SK-N-SH treated with all-trans-retinoic acid at 6 μM for 48 hours (cell line): ENCODE measurements around the gene GSS.

Experiments used
- ATAC-seq: fragments of 200-7000 bp; cut with Tn5 transposase; 3 replicates; pipeline ENCODE4 v1.9.1; 2020; ENCODE audit warnings: mild to moderate bottlenecking, moderate library complexity
- ARNTL ChIP-seq: fragments of 450-650 bp; formaldehyde crosslinking; IDR thresholded peaks from 2 replicates; pipeline ENCODE4 v1.5.0; 2020; ENCODE audit warnings: low read depth, mild to moderate bottlenecking, moderate library complexity, borderline replicate concordance
- BACH2 ChIP-seq: fragments of 250-450 bp; sonication (Bioruptor Pico); IDR thresholded peaks from 2 replicates; pipeline ENCODE4 v1.9.0; 2021; ENCODE audit warnings: mild to moderate bottlenecking, borderline replicate concordance
- CSDC2 ChIP-seq: fragments of 250-450 bp; sonication (Bioruptor Pico); IDR thresholded peaks from 2 replicates; pipeline ENCODE4 v1.5.0; 2020; ENCODE audit warnings: mild to moderate bottlenecking, moderate library complexity
- ESRRG ChIP-seq: fragments of 250-450 bp; sonication (Bioruptor Pico); IDR thresholded peaks from 2 replicates; pipeline ENCODE4 v1.6.1; 2021; ENCODE audit warnings: mild to moderate bottlenecking
- GLIS3 ChIP-seq: fragments of 250-450 bp; sonication (Bioruptor Pico); IDR thresholded peaks from 2 replicates; pipeline ENCODE4 v1.5.0; 2020; ENCODE audit warnings: mild to moderate bottlenecking, moderate library complexity
- ISL1 ChIP-seq: fragments of 250-450 bp; sonication (Bioruptor Pico); IDR thresholded peaks from 2 replicates; pipeline ENCODE4 v2.1.2; 2022; ENCODE audit warnings: mild to moderate bottlenecking, moderate library complexity
- OSR1 ChIP-seq: fragments of 250-450 bp; sonication (Bioruptor Pico); IDR thresholded peaks from 2 replicates; pipeline ENCODE4 v1.8.0; 2022; ENCODE audit warnings: moderate library complexity, mild to moderate bottlenecking, inconsistent platforms
- PPARA ChIP-seq: fragments of 250-450 bp; sonication (Bioruptor Pico); IDR thresholded peaks from 2 replicates; pipeline ENCODE4 v1.5.0; 2020; ENCODE audit warnings: mild to moderate bottlenecking, borderline replicate concordance
- RARB ChIP-seq: fragments of 250-450 bp; sonication (Bioruptor Pico); IDR thresholded peaks from 2 replicates; pipeline ENCODE4 v1.8.0; 2021; ENCODE audit warnings: mild to moderate bottlenecking, moderate library complexity
- SNAI2 ChIP-seq: fragments of 250-450 bp; sonication (Bioruptor Pico); IDR thresholded peaks from 2 replicates; pipeline ENCODE4 v1.5.0; 2020; ENCODE audit warnings: mild to moderate bottlenecking, moderate library complexity
- TCF4 ChIP-seq: fragments of 250-450 bp; sonication (Bioruptor Pico); IDR thresholded peaks from 2 replicates; pipeline ENCODE4 v1.8.0; 2021; ENCODE audit warnings: mild to moderate bottlenecking, moderate library complexity, borderline replicate concordance
- TOX ChIP-seq: fragments of 250-450 bp; sonication (Bioruptor Pico); IDR thresholded peaks from 2 replicates; pipeline ENCODE4 v1.8.0; 2021; ENCODE audit warnings: mild to moderate bottlenecking, moderate library complexity, borderline replicate concordance
- ZC3H10 ChIP-seq: fragments of 250-450 bp; sonication (Bioruptor Pico); IDR thresholded peaks from 2 replicates; pipeline ENCODE4 v1.5.1; 2021; ENCODE audit warnings: mild to moderate bottlenecking, moderate library complexity
- ZFP3 ChIP-seq: fragments of 250-450 bp; sonication (Bioruptor Pico); IDR thresholded peaks from 2 replicates; pipeline ENCODE4 v1.5.0; 2020; ENCODE audit warnings: mild to moderate bottlenecking, moderate library complexity
- ZFP30 ChIP-seq: fragments of 450-650 bp; formaldehyde crosslinking; IDR thresholded peaks from 2 replicates; pipeline ENCODE4 v1.5.0; 2022; ENCODE audit warnings: mild to moderate bottlenecking, moderate library complexity
- ZNF70 ChIP-seq: fragments of 450-650 bp; formaldehyde crosslinking; IDR thresholded peaks from 2 replicates; pipeline ENCODE4 v1.5.0; 2020; ENCODE audit warnings: mild to moderate bottlenecking, moderate library complexity
- TF ChIP-seq, protein P1 (sequence below): fragments of 250-450 bp; sonication (Bioruptor Pico); IDR thresholded peaks from 2 replicates; pipeline ENCODE4 v1.8.0; 2021; ENCODE audit warnings: low read depth, mild to moderate bottlenecking, moderate library complexity, borderline replicate concordance
- TF ChIP-seq, protein P2 (sequence below): fragments of 250-450 bp; sonication (Bioruptor Pico); IDR thresholded peaks from 2 replicates; pipeline ENCODE4 v1.8.0; 2020; ENCODE audit warnings: mild to moderate bottlenecking, moderate library complexity, borderline replicate concordance
- TF ChIP-seq, protein P3 (sequence below): fragments of 250-450 bp; sonication (Bioruptor Pico); IDR thresholded peaks from 2 replicates; pipeline ENCODE4 v1.5.1; 2021; ENCODE audit warnings: mild to moderate bottlenecking, moderate library complexity
- TF ChIP-seq, protein P4 (sequence below): fragments of 250-450 bp; sonication (Bioruptor Pico); IDR thresholded peaks from 2 replicates; pipeline ENCODE4 v1.5.1; 2020; ENCODE audit warnings: low read depth, mild to moderate bottlenecking, moderate library complexity
- TF ChIP-seq, protein P5 (sequence below): fragments of 250-450 bp; sonication (Bioruptor Pico); IDR thresholded peaks from 2 replicates; pipeline ENCODE4 v1.5.0; 2020; ENCODE audit warnings: mild to moderate bottlenecking, moderate library complexity

Gene GSS

DNA sequence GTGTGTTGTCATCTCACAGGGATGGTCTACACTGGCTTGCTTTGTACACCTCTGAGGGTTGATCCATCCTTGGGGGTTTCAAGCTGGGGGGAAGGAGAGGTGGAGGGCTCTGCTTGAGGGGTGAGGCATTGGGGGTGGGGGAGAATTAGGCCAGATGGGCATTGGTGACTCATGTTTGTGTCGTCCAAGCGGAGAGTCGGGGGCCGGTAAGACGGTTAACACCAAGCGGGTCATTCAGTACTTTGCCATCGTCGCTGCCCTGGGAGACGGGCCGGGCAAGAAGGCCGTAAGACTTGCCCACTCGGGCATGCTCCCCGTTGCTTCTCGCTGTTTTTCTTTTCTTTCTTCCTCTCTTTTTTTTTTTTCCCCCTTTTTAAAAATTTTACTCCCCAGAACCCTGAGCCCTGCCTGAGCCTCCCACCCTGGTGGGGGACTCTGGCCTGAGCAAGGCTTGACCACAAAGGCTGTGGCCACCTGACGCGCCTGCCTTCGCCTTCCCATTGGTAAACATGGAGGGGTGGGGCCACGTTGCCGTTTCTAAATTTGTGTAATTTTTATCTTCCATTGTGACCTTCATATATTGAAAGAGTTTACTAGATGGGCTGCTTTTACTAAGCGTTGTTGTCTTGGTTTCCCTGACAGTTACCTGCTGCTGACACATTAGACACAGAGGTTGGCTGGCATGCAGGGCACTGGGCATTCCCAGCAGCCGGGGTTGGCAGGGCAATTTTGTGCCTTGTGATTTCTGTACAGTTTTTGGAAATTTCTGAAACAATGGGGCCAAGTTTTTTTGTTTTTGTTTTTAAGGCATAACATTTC, 26.9 kb upstream of the GSS start:
- no peak for ATAC-seq
- TF ChIP-seq SNAI2 (CRISPR knock-in tag) (no peak), TOX (no peak), ZNF70 (CRISPR knock-in tag) (no peak), GLIS3 (CRISPR knock-in tag) (no peak), ZFP3 (CRISPR knock-in tag) (no peak), OSR1 (CRISPR knock-in tag) (no peak), ISL1 (CRISPR knock-in tag) (no peak), ARNTL (CRISPR knock-in tag) (no peak), PPARA (CRISPR knock-in tag) (no peak), RARB (CRISPR knock-in tag) (no peak), CSDC2 (CRISPR knock-in tag) (no peak), ESRRG (CRISPR knock-in tag) (no peak), ZFP30 (CRISPR knock-in tag) (no peak)
- TF ChIP-seq, protein P1, sequence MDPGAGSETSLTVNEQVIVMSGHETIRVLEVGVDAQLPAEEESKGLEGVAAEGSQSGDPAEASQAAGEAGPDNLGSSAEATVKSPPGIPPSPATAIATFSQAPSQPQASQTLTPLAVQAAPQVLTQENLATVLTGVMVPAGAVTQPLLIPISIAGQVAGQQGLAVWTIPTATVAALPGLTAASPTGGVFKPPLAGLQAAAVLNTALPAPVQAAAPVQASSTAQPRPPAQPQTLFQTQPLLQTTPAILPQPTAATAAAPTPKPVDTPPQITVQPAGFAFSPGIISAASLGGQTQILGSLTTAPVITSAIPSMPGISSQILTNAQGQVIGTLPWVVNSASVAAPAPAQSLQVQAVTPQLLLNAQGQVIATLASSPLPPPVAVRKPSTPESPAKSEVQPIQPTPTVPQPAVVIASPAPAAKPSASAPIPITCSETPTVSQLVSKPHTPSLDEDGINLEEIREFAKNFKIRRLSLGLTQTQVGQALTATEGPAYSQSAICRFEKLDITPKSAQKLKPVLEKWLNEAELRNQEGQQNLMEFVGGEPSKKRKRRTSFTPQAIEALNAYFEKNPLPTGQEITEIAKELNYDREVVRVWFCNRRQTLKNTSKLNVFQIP = no peak
- TF ChIP-seq, protein P2, sequence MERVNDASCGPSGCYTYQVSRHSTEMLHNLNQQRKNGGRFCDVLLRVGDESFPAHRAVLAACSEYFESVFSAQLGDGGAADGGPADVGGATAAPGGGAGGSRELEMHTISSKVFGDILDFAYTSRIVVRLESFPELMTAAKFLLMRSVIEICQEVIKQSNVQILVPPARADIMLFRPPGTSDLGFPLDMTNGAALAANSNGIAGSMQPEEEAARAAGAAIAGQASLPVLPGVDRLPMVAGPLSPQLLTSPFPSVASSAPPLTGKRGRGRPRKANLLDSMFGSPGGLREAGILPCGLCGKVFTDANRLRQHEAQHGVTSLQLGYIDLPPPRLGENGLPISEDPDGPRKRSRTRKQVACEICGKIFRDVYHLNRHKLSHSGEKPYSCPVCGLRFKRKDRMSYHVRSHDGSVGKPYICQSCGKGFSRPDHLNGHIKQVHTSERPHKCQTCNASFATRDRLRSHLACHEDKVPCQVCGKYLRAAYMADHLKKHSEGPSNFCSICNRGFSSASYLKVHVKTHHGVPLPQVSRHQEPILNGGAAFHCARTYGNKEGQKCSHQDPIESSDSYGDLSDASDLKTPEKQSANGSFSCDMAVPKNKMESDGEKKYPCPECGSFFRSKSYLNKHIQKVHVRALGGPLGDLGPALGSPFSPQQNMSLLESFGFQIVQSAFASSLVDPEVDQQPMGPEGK (CRISPR knock-in tag) = no peak
- TF ChIP-seq, protein P3, sequence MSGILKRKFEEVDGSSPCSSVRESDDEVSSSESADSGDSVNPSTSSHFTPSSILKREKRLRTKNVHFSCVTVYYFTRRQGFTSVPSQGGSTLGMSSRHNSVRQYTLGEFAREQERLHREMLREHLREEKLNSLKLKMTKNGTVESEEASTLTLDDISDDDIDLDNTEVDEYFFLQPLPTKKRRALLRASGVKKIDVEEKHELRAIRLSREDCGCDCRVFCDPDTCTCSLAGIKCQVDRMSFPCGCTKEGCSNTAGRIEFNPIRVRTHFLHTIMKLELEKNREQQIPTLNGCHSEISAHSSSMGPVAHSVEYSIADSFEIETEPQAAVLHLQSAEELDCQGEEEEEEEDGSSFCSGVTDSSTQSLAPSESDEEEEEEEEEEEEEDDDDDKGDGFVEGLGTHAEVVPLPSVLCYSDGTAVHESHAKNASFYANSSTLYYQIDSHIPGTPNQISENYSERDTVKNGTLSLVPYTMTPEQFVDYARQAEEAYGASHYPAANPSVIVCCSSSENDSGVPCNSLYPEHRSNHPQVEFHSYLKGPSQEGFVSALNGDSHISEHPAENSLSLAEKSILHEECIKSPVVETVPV = no peak
- TF ChIP-seq, protein P4, sequence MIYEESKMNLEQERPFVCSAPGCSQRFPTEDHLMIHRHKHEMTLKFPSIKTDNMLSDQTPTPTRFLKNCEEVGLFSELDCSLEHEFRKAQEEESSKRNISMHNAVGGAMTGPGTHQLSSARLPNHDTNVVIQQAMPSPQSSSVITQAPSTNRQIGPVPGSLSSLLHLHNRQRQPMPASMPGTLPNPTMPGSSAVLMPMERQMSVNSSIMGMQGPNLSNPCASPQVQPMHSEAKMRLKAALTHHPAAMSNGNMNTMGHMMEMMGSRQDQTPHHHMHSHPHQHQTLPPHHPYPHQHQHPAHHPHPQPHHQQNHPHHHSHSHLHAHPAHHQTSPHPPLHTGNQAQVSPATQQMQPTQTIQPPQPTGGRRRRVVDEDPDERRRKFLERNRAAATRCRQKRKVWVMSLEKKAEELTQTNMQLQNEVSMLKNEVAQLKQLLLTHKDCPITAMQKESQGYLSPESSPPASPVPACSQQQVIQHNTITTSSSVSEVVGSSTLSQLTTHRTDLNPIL (CRISPR knock-in tag) = no peak

DNA sequence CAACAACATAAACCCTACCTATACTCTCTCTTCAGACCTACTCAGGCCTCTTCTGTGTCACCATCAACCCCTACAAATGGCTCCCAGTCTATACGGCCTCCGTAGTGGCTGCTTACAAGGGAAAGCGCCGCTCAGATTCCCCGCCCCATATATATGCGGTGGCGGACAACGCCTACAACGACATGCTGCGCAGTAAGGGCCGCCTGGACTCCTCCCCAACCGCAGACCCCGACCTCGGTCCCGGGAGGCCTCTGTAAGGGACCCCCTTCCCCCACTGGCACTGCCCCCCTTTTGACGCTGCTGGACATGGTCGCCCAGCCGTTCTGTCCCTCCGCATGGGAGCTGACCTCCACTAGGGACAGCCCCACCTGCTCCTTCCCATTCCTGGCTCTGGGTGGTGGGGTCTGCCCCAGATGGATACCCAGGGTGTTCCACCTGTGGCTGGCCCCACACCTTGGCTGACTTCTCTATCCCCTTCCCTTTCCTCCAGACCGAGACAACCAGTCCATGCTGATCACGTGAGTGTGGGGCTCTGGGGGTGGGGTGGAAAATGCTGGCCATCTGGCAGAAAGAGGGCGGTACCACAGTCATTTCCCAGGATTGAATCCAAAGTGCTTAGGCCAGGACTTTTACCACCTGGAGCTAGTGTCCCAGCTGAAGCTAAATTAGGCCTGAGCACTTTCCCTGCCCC, 25.1 kb upstream of the GSS start:
- no peak for ATAC-seq

More for the DNA sequence above, 25.1 kb upstream of the GSS start:
- TF ChIP-seq ZC3H10 (no peak), BACH2 (no peak), GLIS3 (CRISPR knock-in tag) (no peak), TCF4 (CRISPR knock-in tag) (no peak), ARNTL (CRISPR knock-in tag) (no peak), TOX (no peak), SNAI2 (CRISPR knock-in tag) (no peak)
- TF ChIP-seq, protein P5, sequence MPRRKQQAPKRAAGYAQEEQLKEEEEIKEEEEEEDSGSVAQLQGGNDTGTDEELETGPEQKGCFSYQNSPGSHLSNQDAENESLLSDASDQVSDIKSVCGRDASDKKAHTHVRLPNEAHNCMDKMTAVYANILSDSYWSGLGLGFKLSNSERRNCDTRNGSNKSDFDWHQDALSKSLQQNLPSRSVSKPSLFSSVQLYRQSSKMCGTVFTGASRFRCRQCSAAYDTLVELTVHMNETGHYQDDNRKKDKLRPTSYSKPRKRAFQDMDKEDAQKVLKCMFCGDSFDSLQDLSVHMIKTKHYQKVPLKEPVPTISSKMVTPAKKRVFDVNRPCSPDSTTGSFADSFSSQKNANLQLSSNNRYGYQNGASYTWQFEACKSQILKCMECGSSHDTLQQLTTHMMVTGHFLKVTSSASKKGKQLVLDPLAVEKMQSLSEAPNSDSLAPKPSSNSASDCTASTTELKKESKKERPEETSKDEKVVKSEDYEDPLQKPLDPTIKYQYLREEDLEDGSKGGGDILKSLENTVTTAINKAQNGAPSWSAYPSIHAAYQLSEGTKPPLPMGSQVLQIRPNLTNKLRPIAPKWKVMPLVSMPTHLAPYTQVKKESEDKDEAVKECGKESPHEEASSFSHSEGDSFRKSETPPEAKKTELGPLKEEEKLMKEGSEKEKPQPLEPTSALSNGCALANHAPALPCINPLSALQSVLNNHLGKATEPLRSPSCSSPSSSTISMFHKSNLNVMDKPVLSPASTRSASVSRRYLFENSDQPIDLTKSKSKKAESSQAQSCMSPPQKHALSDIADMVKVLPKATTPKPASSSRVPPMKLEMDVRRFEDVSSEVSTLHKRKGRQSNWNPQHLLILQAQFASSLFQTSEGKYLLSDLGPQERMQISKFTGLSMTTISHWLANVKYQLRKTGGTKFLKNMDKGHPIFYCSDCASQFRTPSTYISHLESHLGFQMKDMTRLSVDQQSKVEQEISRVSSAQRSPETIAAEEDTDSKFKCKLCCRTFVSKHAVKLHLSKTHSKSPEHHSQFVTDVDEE = no peak
- TF ChIP-seq, protein P4 (CRISPR knock-in tag) = no peak
